T-helper 9 cell (primary cell): ENCODE measurements around the gene IL36RN.
"Not testable (repeated sequence)": the region's sequence is repeated elsewhere in the genome, so short reads cannot be mapped to it uniquely, and the experiment has no call there.

Experiments
- DNase-seq: peaks from one replicate; pipeline ENCODE4 v3.0.0-alpha.2; 2020

Gene IL36RN

GRCh38 chr2:113075600-113075999 is 16.6 kb downstream of the IL36RN start:
- DNase-seq, result no peak

GRCh38 chr2:113076954-113077669 is 18.1 kb downstream of the IL36RN start:
- DNase-seq, result no peak

GRCh38 chr2:113077921-113078320 is 18.9 kb downstream of the IL36RN start:
- no peak for DNase-seq

GRCh38 chr2:113078350-113078839 is 19.4 kb downstream of the IL36RN start:
- DNase-seq, result no peak

- no peak for DNase-seq
These were observed 20.1 kb downstream of the IL36RN start for GRCh38 chr2:113079131-113079530.

GRCh38 chr2:113080134-113080533 is 21.1 kb downstream of the IL36RN start:
- DNase-seq, result no peak

GRCh38 chr2:113081488-113082210 is 22.7 kb downstream of the IL36RN start:
- no peak for DNase-seq

- no peak for DNase-seq
These were observed 24.3 kb downstream of the IL36RN start for GRCh38 chr2:113083296-113083695.

- no peak for DNase-seq
These were observed 25.4 kb downstream of the IL36RN start for GRCh38 chr2:113084249-113085000.

GRCh38 chr2:113085542-113085941 is 26.5 kb downstream of the IL36RN start:
- no peak for DNase-seq

GRCh38 chr2:113088213-113088992 is 29.4 kb downstream of the IL36RN start:
- no peak for DNase-seq

- DNase-seq, result no peak
These were observed 30.9 kb downstream of the IL36RN start for GRCh38 chr2:113089916-113090315.

GRCh38 chr2:113091231-113091896 is 32.4 kb downstream of the IL36RN start:
- DNase-seq, result no peak

- no peak for DNase-seq
These were observed 34.0 kb downstream of the IL36RN start for GRCh38 chr2:113092864-113093612.

- DNase-seq, result no peak
These were observed 34.6 kb downstream of the IL36RN start for GRCh38 chr2:113093613-113093977.

- not testable (repeated sequence) for DNase-seq
These were observed 37.3 kb downstream of the IL36RN start for GRCh38 chr2:113096306-113096705.

GRCh38 chr2:113096842-113097618 is 38.0 kb downstream of the IL36RN start:
- not testable (repeated sequence) for DNase-seq

GRCh38 chr2:113098041-113098440 is 39.0 kb downstream of the IL36RN start:
- no peak for DNase-seq

GRCh38 chr2:113098532-113098931 is 39.5 kb downstream of the IL36RN start:
- DNase-seq, result no peak

GRCh38 chr2:113102133-113102532 is 43.1 kb downstream of the IL36RN start:
- DNase-seq, result no peak

GRCh38 chr2:113103277-113103676 is 44.3 kb downstream of the IL36RN start:
- no peak for DNase-seq
